ENCODE data around the gene ADGRV1.
A peak's percentile ranks its signal among the peaks of the same experiment; 100 is the strongest.

ADGRV1 gene, protein sequence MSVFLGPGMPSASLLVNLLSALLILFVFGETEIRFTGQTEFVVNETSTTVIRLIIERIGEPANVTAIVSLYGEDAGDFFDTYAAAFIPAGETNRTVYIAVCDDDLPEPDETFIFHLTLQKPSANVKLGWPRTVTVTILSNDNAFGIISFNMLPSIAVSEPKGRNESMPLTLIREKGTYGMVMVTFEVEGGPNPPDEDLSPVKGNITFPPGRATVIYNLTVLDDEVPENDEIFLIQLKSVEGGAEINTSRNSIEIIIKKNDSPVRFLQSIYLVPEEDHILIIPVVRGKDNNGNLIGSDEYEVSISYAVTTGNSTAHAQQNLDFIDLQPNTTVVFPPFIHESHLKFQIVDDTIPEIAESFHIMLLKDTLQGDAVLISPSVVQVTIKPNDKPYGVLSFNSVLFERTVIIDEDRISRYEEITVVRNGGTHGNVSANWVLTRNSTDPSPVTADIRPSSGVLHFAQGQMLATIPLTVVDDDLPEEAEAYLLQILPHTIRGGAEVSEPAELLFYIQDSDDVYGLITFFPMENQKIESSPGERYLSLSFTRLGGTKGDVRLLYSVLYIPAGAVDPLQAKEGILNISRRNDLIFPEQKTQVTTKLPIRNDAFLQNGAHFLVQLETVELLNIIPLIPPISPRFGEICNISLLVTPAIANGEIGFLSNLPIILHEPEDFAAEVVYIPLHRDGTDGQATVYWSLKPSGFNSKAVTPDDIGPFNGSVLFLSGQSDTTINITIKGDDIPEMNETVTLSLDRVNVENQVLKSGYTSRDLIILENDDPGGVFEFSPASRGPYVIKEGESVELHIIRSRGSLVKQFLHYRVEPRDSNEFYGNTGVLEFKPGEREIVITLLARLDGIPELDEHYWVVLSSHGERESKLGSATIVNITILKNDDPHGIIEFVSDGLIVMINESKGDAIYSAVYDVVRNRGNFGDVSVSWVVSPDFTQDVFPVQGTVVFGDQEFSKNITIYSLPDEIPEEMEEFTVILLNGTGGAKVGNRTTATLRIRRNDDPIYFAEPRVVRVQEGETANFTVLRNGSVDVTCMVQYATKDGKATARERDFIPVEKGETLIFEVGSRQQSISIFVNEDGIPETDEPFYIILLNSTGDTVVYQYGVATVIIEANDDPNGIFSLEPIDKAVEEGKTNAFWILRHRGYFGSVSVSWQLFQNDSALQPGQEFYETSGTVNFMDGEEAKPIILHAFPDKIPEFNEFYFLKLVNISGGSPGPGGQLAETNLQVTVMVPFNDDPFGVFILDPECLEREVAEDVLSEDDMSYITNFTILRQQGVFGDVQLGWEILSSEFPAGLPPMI (N-terminal part only)

DNA sequence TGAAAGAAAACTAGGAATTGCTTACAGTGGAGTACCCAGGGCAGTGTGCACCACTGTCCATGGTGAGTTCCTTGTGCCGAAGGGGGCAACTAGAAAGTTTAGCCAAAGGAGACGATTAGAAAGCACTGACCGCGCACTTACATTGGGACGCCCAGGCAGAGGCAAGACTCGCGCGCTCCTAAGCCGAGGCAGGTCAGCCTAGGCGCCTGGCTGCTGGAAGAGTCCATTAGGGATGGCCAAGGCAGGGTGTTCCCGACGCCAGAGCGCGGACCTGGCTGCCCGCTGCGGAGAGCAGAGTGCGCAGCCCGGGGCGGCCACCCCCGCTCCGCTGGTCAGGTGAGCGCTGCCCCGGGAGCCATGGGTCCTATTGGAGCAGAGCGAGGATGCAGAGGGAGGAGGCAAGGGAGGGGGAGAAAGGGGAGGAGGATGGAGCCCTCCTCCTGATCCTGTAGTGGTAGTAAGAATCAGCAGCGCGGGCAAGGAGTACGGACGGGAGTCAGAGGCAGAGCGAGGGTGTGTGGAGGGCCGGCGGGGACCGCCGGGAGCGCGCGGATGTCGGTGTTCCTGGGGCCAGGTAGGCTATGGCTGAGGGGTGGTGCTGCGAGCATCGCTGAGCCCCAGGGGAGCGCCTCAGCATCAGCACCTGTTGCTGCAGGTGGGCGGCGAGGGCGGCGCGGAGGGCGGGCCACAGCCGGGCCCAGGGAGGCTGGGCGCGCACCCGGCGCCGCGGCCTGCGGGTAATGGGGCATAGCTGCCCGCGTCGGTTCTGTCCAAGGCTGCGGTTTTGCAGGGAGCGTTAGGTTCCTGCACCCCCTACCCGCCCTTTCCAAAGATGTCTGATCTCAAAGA is at the start of gene ADGRV1:
Gene ADGRV1, plus strand, starts transcription at position 454 of the 849 bp plus-strand sequence. Its CDS starts 99 bp downstream, at position 553.
- peak; percentile 77 for DNase-seq

DNA sequence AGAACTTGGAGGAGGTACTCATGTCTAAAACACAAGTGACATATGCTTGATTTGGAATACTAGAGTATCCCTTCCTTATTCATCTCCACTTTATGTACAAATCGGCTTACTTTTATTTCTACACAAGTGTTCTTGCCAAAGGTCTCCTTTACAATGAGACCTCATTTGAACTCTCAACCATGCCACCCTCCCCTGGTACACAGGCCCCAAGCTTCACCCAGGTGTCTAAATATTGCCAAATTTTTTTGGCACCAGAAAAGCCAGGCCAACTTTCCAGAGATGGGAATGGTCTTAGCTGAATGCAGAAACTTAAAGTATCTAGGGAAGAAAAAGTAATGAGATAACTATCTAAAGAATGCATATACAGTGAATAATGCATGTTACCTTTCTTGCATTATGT is 48.2 kb upstream of the ADGRV1 start:
- DNase-seq: no peak

DNA sequence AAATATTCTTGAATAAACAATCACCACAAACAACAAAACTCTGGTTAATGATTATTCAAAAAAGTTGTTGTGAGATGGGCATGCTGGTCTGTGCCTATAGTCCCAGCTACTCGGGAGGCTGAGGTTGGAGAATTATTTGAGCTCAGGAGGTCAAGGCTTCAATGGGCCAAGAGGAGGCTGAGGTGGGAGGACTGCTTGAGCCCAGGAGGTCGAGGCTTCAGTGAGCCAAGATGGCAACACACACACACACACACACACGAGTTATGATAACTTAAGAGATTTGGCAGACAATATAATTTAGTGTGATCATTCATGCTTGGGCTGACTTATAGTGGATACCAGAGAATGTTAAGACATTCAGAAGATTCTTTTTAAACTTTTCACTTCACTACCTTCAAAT is 44.1 kb upstream of the ADGRV1 start:
- no peak for DNase-seq

DNA sequence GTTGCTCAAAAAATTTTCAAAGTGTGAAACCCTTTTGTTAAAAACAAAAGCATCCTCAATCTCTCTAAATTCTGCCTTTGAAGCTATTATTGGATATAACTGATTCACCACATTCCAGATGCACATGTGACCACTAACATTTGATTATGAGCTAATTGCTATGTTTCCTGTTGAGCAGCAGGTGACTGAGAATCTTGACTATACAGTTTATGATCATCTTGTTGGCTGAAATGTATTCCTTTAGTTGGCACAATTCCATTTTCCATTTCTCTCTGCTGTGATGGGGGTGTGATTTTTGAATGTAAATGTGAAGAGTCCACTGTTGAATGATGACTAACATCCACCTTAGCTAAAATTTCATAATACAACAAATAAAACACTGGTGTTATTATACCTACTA is 39.9 kb upstream of the ADGRV1 start:
- DNase-seq: no peak

DNA sequence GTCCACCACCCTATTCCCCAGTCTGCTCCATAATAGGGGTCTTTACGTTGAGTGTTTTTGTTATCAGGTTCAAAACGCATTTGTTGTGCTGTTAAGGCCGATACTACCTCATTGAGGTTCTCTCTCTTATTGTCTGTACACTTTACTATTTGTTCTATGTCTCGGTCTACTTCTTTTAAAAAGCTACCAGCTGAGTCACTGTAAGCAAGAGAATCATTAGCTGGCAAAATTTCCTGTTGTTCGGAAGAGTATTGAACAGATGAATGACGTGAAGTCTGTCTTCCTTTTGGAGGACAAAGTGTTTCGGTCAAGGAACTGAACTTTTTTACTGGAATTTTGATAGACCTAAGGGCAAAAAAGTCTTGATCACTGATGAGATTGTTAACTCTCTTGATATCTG is 39.5 kb upstream of the ADGRV1 start:
- no peak for DNase-seq

DNA sequence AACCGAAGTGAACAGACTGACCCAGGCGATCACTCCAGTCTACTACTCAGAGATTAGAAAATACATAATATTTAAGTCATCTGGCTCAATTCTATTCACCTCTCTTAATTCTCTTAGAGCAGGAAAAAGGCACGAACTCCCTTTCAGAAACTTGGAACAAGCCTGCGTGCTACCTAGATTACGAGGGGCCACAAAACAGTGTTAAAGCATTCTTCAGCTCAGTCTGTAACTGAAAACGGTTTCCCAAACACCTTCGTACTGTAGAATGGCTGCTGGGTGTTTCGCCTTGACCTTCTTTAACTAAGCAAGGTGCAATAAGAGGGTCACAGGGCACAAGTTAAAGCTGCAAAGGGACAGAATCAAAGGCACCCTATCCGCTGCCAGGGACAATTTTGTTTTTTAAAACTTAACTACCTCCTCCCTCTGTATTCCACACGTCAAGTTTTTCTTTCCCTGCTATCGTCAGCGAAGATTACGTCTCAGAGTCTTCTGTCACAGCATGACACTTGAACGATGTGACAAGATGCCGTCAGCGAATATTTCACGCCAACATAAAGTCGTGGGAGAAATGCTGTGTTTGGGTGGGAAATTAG is 29.9 kb upstream of the ADGRV1 start:
- DNase-seq: no peak

DNA sequence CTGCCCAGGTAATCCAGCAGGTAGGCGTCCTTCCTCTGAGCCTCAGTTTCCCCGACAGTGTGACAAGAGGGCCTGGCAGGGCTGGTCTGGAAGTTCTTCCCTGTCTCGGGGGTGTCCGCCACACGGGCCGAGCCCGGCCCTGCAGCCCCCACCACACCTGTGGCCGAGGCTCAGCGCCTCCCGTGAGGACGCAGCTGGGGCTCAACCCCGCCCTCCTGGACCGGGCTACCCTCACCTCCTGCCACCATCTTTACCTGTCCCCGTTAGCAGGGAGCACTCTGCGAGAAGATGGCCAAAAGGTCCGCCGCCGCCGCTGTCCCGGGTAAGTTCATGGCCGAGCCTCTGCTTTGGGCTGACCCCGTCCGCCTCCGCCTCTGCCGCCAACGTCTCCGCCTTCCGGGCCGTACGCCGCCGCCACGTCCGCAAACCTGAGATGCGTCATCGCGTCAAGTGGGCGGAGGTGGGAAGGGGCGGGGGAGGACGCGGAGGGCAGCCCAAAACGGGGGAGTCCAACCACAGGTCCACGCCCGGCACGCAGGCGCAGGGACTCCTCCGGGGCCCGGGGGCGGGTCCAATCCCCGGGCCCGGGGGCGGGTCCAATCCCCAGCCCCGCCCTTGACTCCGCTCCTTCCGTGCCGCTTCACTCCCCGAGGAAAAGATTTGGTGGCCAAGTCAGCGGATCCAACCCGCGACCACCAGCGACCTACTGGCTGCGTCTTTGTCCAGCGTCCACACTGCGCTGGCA is 29.2 kb upstream of the ADGRV1 start, which contains the start of gene LYSMD3:
Gene LYSMD3, minus strand, starts transcription at position 391 of the 745 bp plus-strand sequence. CDS start 4,295 bp downstream, outside the sequence.
- peak; percentile 68 for DNase-seq

DNA sequence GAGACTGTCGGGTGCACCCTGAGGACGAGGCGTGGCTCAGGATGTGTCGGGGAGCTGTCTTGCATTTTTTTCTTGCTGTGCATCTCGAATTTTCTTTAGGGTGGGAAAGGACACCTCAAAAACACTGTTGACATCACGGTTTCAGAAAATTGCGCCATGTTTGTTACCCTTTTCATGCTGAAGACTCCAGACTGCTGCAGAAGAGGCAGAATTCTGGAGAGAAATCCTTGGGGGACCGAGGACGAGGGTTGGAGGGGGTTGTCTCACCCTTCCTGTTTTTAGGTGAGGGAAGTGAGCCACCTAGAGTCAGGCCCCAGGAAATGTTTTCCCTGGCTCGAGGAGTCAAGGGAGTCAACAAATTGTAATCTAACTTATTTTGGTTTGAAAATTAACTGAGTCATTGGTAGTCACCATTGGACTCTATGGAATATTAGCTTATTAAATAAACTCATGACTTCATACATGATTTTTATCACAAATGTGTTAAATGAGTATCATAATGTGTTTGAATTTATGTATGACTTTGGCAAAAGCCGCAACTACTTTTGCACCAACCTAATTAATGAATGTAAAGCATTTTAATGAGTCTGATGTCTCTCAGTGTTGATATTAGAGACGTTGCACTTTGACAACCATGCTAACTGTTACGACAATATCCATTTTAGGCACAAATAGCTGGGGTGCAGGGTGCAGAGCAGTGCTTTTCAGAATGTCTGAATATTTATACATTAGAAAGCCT is 28.5 kb upstream of the ADGRV1 start:
- DNase-seq: peak; percentile 41

DNA sequence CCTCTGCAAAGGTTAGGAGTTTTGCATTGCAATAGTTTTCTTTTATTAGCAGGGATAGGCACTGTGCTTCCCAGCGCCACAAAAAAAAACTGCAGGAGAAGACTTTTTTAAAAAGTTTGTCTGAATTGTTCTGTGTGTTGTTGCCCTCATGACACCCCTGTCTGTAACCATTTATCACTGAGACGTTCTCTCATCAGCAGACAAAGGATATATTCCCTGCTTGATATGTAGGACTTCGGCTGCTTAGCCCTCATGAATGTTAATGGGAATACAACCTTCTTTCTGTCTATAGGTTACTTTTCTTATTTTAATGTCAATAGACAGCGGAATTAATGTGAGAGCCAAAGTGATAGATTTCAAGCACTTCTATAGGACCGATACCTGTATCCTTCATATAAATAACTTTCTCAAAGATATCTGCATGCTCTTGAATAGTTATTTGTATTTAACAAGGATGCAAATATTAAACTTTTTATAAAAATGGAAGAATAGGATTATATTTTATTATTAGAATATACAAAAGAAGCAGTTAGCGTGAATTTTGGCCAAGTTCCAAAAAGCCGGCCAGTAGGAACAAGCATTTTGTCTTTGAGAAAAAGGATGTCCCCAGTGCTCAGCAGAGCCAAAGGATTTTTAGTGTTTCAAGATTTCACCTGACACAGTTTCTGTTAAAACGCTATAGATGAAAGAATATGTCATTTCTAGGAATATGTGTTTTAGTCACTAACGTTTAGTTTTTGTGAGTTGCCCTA is 27.7 kb upstream of the ADGRV1 start:
- DNase-seq: no peak

DNA sequence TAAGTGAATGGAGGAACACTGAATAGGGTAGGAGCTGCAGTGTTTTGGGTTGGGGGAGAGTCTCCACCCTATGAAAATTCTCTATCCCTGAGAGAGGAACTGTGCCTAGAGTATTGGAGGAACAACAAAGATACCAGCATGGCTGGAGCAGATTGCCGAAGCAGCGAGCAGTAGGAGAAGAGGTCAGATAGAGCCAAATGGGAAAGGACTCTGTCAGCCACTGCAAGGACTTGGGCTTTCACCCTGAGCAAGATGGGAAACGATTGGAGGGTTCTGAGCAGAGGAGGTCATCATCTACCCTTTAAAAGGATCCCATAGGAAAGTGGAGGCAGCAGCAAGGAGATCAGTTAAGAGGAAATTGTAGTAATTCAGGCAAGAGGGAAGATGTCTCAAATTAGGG is 24.8 kb upstream of the ADGRV1 start:
- DNase-seq: no peak

DNA sequence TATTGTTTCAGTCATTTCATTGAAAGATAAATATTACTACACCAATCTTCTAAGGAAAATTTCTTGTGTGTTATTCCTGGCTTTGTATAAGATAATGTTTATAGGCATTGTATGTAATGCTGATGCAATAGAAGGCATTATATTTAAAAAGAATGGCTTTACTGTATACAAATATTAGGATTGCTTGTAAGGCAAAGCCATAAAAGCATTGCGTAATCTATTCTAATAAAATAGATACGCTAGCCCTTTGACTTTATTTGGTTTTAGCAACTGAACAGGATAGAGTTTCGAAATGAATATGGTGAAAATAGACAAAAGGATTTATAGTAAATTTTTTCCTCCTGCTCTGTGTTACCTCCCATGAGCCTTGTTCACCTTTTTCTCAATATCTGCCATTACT is 23.7 kb upstream of the ADGRV1 start:
- DNase-seq: no peak

DNA sequence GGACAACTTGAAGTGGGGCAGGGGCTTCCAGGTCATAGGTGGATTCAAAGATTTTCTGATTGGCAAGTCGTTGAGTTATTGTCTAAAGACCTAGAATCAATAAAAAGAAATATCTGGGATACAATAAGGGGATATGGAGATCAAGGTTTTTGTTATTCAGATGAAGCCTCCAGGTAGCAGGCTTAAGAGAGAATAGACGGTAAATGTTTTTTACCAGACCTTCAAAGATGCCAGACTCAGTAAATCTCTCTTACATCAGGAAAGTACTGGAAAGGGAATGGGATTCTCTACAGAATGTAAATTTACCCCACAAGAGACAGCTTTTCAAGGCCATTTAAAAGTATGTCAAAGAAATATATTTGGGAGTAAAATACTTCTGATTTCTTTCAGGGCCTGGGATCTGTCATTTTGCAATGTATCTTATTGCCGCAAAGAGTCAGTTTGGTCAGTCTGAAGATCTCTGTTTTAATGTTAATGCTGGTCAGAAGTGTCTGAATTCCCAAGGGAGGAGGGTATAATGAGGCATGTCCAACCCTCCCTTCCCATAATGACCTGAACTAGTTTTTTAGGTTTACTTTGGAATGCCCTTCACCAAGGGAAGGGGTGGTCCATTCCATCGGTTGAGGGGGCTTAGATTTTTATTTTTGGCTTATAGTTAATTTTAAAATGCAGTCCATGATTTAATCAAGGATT is 15.6 kb upstream of the ADGRV1 start:
- DNase-seq: no peak

DNA sequence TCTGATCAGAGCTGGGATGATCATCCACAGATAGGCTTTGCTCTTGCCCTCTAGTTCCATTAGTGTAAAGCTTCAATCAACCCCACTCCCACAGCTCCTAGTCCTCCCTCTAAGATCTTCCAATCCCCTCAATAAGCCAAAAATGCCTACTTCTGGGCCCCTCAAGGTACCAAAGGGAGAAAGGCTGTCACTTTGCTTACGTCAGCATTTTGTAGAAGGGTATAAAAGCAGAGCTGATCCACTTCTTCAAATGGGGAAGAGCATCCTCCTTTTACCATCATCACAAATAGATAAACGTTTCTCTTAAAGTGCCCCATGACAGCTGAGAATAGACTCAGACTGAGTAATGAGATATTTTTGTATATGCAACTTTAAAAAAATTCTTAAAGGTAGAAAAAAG is 13.1 kb upstream of the ADGRV1 start:
- no peak for DNase-seq

DNA sequence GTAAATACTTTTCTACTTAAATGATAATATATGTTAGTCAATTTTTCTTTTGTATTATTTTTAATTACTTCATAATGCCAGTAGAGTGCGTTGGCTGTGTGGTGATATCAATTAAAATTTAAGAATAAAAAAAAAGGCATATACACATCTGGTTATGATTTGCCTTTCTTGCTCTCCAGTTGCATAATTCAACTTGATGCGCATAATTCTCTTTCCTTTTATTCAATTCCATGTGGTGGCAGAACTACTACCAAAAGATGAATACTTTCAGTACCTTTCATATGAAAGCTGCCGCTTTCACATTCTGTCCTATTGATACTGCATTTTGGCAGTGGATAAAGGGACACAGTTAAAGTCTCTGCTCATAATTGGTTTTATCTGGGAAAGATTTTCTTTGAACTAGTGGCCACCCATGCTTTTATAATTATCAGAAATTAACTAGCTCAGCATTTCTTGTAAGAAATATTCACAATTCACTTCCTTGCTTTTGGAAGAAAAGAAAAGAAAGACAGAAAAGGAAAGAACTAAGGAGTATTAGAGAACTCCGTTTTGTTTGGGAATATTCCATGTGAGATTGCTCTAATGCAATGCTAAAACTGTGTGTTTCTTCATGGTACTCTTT is 12.3 kb upstream of the ADGRV1 start:
- DNase-seq: no peak

DNA sequence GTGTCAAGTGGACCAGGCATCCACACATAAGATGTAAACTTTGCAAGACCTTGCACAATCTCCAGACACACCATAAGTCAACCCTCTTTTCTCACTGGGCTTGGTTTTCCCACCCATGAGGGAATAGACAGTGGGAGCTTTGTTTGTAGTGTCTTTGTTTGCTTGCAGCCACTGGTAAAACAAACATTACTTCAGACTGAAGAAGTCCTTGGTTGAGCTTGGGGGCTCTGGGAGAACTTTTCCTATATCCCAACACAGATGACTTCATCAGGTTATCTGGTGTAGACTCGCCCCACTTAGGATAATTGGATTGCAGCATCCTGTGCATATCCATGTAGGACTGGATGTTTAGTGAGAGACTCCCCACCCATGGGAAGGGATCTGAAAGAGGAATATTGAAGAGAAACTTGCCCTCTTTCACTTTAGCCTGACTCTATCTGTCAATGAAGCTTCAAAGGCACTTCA is 11.5 kb upstream of the ADGRV1 start:
- DNase-seq: no peak

DNA sequence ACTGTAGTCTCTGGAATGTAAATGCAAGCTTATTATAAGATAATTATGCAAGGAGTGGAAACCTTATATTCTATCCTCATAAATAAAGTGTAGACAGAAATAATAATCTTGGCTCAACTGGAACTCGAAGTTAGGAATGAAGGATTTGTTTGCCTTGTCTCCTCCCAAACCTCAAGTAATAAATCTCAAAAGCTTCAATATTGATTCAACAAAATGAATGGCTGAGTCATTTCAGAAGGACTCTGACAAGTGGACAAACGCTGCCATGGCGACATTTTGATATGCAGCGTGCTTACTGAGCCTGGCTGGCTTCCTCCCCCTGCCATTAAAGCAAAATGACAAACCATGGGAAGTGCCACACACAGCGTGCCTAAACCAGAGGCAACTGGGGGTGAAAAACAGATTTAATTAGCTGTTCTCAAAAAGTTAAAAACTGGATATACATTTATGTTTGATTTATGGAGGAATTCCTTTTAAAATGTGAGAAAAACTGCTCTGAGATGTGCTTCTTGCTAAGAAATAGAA is 10.5 kb upstream of the ADGRV1 start:
- peak; percentile 3 for DNase-seq

DNA sequence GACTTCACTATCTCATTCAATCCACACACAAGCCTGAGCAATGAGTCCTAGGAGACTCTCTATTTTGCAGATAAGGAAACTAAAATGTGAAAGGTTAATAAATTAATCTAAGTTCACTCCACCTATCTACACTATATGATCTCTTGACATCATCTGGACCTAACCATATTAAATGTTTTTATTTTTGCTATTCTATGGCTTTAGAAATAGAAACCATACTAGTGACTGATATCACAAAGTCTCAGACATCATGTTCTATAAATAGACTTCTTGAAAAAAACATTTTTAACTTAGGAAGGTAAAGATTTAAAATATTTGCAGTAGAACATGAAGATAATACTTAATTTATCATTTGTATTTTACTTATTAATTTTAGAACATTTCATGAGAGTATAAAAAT is 9.4 kb upstream of the ADGRV1 start:
- no peak for DNase-seq

Data from NCI-H526 treated with DMSO at 0.1 percent for 48 hours (cell line).